NCI-H2196 treated with DMSO at 0.1 percent for 48 hours (cell line): Measurements from ENCODE around the gene KANSL1.
"Not testable (repeated sequence)": the region's sequence is repeated elsewhere in the genome, so short reads cannot be mapped to it uniquely, and the experiment has no call there.

Source experiments
- DNase-seq: peaks from one replicate; lab custom pipeline; 2025; ENCODE audit not compliant: unreplicated experiment; lab: John Stamatoyannopoulos, UW

Gene KANSL1, protein sequence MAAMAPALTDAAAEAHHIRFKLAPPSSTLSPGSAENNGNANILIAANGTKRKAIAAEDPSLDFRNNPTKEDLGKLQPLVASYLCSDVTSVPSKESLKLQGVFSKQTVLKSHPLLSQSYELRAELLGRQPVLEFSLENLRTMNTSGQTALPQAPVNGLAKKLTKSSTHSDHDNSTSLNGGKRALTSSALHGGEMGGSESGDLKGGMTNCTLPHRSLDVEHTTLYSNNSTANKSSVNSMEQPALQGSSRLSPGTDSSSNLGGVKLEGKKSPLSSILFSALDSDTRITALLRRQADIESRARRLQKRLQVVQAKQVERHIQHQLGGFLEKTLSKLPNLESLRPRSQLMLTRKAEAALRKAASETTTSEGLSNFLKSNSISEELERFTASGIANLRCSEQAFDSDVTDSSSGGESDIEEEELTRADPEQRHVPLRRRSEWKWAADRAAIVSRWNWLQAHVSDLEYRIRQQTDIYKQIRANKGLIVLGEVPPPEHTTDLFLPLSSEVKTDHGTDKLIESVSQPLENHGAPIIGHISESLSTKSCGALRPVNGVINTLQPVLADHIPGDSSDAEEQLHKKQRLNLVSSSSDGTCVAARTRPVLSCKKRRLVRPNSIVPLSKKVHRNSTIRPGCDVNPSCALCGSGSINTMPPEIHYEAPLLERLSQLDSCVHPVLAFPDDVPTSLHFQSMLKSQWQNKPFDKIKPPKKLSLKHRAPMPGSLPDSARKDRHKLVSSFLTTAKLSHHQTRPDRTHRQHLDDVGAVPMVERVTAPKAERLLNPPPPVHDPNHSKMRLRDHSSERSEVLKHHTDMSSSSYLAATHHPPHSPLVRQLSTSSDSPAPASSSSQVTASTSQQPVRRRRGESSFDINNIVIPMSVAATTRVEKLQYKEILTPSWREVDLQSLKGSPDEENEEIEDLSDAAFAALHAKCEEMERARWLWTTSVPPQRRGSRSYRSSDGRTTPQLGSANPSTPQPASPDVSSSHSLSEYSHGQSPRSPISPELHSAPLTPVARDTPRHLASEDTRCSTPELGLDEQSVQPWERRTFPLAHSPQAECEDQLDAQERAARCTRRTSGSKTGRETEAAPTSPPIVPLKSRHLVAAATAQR (N-terminal part only)

DNA sequence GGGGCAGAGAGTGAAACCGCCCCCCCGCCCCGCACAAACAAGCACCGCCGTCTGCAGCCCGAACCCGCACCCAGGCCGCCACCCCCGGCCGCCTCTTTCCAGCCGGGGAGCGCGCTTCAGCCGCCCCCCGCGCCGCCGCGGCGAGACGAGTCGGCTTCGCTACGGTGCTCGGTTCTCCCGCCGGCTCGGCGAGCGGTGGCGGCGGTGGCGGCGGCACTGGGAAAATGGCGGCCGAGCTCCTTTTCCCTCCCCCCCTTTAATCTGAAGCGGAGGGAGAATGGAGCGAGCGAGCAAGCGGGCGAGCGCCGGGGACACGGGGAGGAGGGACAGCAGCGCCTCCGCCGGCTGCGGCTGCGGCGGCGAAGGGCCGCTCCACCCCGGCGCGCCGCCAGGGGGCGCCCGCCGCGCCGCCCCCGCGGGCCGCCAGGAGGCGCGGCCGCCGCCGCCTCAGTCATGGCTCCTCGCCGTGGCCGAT lies at the start of gene KANSL1:
KANSL1 (minus strand) TSS at position 279 of the 475 bp plus-strand sequence. CDS start 21,286 bp downstream, outside the sequence.
- peak; percentile 98 for DNase-seq

DNA sequence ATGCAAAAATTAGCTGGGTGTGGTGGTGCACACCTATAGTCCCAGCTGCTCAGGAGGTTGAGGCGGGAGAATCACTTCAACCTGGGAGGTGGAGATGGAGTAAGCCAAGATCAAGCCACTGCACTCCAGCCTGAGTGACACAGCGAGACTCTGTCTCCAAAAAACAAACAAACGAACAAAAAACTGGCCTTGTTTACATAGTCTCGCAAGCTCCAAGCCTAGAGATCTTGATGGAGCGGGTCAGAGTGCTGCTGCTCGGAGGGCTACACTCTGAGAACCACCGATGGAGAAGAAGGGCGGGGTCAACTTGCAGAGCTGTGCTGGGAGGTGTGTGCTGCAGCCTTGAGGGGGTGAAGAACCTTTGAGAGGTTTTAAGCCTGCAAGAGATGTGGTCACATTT lies 38.1 kb upstream of the KANSL1 start:
- not testable (repeated sequence) for DNase-seq

DNA sequence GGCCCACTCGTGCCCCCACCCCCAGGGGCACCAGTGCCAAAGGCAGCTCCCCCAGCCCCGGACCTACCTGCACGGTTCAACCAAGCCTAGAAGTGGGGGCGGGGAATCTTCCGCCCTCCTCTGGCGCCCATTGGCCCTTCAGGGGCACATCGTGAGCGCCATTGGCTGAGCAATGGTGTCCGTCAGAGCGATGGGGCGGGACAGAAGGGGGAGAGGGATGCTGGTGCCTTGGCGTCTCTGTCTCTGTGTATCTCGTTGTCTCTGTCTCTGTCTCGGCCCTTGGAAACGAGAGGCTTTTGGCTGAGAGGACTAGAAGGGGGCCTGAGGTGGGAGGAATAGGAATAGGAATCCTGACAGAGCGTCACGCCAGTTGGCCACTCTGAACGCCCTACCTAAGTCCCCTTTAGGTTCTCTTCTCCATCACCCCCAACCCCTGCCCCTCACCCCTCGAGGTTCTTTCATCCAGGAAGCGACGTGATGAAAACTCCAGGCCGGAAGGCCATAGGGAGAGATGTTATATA lies 32.1 kb upstream of the KANSL1 start:
- peak; percentile 99 for DNase-seq

DNA sequence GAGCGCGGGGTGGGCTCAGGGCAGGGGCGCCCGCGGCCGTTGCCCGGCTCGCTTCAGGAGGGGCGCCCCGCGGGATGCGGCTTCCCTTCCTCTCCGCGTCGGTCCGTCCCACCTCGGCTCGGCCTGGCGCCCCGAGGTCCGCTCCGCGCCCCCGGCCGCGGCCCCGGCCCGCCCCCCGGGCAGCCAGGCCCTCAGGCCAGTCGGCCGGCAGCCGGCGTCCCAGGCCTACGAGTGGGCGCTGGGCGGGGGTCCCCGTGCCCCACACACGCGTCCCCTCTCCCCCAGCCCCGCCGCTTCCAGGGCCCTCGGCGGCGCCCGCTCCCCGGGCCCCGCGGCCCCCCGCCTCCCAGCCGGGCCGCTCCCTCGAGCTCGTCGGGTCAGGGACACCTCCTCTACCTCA lies 31.6 kb upstream of the KANSL1 start:
- not testable (repeated sequence) for DNase-seq

DNA sequence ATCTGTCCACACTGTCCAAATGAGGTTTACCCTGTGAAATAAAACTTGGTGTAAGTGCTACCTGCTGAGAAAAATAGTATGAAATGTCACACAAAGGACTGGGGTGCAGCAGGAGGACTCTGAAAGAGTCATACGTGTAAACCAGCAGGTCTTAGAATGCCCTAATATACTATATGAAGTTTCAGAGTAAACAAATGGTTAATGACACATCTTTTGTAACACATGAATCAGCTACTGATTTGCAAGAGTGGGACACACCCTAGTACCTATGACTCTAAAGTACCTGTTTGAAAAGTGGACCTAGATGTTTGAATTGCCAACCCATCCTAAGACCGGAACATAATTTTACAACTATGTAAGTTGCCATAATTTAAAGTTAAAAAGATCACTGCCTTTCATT lies 29.8 kb upstream of the KANSL1 start:
- DNase-seq: not testable (repeated sequence)

DNA sequence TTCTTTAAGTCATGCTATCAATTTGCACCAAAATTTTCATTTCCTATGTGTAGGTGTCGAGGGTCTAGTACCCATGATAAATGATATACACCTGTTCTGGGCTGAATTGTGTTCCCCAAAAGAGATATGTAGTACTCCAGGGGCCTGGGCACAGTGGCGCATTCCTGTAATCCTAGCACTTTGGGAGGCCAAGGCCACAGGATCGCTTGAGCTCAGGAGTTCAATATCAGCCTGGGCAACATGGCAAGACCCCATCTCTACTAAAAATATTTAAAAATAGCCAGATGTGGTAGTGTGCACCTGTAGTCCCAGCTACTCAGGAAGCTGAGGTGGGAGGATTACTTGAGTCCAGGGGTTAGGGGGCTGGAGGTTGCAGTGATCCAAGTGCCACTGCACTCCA lies 23.5 kb upstream of the KANSL1 start:
- no peak for DNase-seq

DNA sequence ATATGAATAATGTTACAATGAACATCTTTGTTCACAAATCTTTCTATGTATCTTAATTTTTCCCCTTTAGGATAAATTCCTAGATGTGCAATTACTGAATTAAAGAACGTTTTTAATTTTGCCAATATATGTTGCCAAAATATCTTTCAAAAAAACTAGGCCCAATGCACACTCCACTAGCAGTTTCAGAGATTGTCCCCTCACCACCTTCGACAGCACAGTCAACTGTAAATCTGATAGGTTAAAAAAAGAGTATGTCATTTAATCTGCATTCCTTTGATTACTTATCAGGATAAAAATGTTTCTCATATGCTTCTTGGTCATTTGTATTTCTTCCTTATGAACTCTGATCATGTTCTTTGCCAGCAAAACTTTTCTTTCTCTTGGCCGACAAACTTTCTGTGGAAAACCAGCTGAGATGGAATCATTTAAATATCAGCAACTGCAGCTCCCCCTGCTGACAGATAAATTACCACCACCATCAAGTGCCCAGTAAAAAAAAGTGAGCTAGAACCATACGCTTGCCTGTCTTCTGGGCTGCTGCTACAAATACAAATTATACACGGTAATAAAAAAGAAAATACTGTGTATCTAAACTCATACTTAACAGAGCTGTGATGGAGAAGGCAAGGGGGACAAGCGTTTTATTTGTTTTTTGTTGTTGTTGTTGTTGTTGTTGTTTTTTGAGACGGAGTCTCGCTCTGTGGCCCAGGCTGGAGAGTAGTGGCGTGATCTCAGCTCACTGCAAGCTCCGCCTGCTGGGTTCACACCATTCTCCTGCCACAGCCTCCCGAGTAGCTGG lies 19.6 kb upstream of the KANSL1 start:
- DNase-seq: peak; percentile 81

DNA sequence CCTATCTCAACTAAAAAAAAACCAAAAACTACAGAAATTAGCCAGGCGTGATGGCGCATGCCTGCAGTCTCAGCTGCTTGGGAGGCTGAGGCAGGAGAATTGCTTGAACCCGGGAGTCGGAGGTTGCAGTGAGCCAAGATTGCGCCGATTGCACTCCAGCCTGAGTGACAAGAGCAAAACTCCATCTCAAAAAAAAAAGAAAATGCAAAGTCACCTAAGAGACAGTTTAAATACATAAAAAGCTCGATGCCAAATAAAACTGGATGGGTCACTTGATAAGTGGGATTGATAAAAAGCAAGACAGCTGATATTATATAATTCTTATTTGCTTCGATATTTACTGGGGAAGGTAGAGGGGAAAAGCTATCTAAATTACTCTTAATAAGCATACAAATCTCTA lies 15.8 kb upstream of the KANSL1 start:
- DNase-seq: no peak

DNA sequence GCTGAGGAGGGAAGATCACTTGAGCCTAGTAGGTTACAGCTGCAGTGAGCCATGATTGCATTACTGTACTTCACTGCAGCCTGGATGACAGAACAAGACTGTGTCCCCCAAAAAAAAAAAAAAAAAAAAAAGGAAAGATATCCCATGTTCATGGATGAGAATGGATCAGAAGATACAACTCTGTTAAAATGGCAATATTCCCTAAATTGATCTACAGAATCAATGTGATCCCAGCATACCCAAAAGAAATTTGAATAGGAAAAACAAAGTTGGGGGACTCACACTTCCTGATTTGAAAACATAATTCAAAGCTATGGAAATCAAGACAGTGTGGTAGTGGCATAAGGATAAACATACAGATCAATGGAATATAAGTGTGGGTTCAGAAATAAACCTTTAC lies 12.7 kb upstream of the KANSL1 start:
- no peak for DNase-seq

DNA sequence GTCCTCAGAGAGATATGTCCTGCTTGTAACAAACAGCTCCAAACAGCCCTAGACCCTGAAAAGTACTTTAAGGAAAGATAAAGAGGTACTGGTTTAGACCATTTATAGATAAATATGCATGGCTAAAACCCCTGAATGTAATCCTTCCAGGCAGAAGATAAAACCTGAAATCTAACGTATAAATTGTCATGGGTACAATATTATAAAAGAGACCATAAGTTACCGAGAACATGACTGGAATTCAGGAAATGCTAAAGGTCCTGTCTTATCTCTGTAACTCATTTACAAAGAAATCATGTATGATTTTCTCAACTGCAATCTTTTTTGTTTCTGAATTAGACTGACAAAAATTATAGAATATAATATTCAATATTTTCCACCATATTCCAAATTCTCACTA lies 9.2 kb upstream of the KANSL1 start:
- DNase-seq: no peak

DNA sequence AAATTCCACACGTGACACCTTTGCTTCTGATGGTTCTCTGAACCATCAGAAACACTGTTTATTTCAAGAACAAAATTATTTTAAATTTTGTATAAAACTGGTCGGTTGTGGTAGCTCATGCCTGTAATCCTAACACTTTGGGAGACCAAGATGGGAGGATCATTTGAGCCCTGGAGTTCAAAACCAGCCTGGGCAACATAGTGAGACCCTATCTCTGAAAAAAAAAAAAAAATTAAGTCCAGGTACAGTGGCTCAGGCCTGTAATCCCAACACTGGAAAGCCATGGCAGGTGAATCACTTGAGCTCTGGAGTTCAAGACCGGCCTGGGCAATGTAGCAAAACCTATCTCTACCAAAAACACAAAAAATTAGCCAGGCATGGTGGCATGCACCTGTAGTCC lies 8.3 kb upstream of the KANSL1 start:
- DNase-seq: no peak

DNA sequence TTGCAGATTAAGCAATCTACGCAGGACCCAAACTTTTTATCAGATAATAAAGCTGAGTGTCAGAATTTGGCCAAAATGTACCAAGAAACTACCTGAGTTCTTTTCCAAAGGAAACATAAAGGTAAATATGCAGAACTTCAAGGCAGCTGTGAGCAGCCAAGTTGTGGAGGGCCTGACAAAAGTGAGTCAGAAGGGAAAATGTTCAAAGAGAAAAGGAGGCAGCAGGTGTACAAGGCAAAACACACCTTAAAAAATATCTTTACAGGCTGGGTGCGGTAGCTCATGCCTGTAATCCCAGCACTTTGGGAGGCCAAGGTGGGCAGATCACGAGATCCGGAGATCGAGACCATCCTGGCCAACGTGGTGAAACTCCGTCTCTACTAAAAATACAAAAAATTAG lies 7.0 kb upstream of the KANSL1 start:
- no peak for DNase-seq

DNA sequence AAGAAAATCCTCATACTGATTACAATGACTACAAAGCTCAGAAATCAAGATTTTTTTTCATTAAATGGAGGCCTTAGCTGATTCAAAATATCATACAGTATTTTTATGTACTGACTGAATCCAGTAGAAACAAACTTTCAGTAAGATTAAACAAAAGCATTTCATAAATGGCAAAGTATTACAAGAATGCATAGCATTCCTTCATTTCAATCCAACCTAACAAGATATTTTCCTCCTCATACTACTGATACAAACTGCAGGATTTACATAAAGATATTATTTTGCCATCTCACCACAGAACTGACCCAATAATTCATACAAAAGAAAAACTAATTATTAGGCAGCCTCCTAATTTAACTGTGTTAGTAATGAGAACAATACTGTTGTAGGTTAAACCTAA lies 6.2 kb upstream of the KANSL1 start:
- DNase-seq: no peak

DNA sequence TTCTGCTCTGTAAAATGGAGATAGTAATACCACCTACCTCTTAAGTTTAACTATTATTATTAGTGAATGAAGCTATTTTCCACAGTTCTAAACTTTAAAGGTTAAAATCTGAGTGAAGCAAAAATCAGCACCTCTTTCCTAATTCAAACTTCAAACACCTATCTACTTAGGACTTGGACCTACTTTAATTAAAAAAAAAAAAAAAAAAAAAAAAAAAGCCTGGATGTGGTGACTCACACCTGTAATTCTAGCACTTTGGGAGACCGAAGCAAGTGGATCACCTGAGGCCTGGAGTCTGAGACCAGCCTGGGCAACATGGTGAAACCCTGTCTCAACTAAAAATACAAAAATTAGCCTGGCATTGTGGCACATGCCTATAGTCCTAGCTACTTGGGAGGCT lies 5.0 kb upstream of the KANSL1 start:
- DNase-seq: no peak

DNA sequence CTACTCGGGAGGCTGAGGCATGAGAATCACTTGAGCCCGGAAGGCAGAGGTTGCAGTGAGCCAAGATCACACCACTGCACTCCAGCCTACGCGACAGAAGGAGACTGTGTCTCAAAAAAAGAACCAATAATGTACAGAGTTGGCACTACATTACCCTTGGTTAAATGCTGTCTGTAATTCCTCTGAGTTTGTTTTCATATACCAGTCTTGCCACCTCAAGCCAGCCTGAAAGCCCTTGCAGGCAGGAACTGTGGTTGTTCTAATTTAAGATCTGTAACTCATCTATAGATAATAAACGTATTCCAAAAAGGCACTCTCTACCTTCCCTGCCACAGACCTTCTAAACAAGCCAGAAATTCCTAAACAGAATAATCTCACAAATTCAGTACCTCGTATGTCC lies 4.3 kb upstream of the KANSL1 start:
- DNase-seq: no peak

DNA sequence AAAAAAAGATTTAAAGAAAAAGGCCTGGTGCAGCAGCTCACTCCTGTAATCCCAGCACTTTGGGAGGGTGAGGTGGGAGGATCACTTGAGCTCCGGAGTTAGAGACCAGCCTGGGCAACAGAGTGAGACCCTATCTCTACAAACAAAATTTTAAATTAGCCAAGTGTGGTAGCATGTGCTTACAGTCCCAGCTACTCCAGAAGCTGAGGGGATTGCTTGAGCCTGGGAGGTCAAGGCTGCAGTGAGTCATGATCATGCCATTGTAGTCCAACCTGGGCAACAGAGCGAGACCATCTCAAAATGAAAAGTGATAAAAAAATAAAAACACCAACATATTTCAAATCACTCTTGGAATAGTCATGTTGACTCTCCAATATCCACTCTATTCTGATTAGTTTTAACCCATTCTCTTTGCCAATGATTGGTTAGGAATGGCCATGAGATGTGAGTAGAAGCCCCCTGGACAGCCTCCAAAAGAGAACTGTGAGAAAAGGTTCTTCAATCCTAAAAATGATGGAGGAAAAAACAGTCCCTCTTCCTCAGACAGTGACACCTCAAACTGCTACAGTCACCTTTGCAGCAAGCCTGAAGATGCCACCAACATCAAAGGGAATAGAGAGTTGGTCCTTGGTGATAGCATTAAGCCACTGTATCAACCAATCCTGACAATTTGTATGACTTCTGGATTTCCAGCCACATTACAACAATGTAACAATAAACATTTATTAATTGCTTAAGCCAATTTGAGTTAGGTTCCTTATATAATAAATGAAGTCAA lies 2.9 kb upstream of the KANSL1 start:
- no peak for DNase-seq

DNA sequence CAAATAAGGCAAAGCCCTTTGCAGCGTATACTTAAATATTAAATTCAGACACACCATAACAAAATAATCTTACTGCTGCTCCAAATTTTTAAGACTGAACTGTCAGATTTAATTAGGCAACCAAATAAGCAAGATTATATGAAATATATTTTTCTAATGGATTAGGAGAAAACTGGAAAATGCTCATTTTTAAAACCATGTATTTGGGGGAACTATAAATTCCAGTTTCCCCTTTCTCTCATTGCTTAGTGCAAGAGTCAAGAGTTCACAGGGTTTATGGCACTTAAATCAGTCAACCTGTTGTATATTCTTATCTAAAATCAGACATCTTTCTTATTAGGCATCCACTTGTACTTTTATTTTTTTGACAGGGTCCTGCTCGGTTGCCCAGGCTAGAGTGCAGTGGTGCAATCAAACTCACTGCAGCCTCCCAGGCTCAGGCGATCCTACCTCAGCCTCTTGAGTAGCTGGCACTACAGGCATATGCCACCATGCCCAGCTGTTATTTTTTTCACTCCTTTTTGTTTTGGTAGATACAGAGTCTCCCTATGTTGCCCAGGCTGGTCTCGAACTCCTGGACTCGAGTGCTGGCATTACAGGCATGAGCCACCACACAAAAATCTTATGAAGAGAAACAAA lies 2.1 kb upstream of the KANSL1 start:
- DNase-seq: no peak

DNA sequence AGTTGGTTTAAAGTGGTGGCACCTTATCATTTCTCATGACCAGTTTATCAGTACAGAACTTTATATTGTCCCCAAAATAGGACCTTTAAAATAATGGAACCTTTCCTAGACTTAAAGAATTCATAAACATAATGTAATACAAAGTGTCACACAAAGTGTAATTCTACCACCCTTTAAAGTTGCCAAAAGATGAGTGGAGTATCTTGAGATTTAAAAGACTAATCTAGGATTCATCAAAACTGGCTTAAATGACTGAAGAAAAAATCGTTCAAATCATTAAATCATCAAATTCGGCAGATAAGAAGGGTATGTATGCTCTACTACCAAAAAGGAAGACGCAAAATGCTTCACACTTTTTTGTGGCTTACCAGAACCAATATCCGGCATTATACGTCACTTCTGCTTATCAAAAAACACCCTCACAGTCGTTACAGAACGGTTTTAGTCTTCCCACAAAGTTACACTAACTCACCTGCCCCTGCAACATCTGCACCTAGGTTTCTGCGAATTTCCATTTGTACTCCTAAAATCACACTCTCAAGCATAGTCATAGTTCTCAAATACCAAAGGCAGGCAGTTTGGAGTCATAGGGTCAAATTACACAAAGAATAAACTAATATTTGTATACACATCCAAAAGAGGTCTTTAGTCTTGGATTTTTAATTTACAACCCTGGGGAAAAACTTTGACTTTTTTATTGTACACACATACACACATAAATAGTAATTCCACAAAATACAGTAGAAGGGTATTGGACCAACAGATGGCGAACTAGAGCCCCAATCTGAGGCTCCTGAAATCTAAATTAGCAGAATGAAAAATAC lies 1.4 kb upstream of the KANSL1 start:
- DNase-seq: peak; percentile 56
